Thyroid gland (tissue), 4 donors: ENCODE measurements around the gene ITGAD. TPM values are rescaled to one million over a fixed set of nuclear protein-coding genes. Genes with fewer than 3 reads are reported as not detected.

Source experiments
- DNase-seq, 2 donors: peaks; one replicate each; pipeline ENCODE4 v3.0.0-alpha.2; 2019
- H3K27ac ChIP-seq, 3 donors: fragments of 200-600 bp; sonication (generic); 1 replicate in 2 of 3; 2 replicates in 1 of 3; pipeline ENCODE4 v1.5.1; 2016 to 2019; ENCODE audit warnings: mild to moderate bottlenecking in 1 of 3, moderate library complexity in 1 of 3
- H3K27me3 ChIP-seq: fragments of 200-600 bp; sonication (generic); one replicate; pipeline ENCODE4 v1.5.1; 2019
- H3K36me3 ChIP-seq, 2 donors: fragments of 200-600 bp; sonication (generic); one replicate each; pipeline ENCODE4 v1.5.1; 2016 to 2019
- H3K4me1 ChIP-seq, 2 donors: fragments of 200-600 bp; sonication (generic); one replicate each; pipeline ENCODE4 v1.5.1; 2017 to 2019
- H3K4me3 ChIP-seq, 3 donors: fragments of 200-600 bp; sonication (generic); replicated peaks in 1 of 3; 1 replicate in 2 of 3; 2 replicates in 1 of 3; pipeline ENCODE4 v1.5.1; 2016; ENCODE audit warnings: mild to moderate bottlenecking in 1 of 3
- H3K9me3 ChIP-seq: fragments of 200-600 bp; sonication (generic); one replicate; pipeline ENCODE4 v1.5.1; 2017
- CTCF ChIP-seq, 6 experiments: fragments of 200-600 bp in 3 of 6; fragments of 450-650 bp in 3 of 6; sonication (generic) in 3 of 6; IDR thresholded peaks; one replicate each; pipeline ENCODE4 v1.5.1; 2016 to 2019; ENCODE audit warnings: antibody characterized with exemption in 6 of 6, mild to moderate bottlenecking in 2 of 6, inconsistent platforms in 1 of 6, moderate library complexity in 1 of 6
- POLR2A ChIP-seq, 2 donors: fragments of 450-650 bp; IDR thresholded peaks; one replicate each; pipeline ENCODE4 v1.6.1; 2017; ENCODE audit warnings: antibody characterized with exemption in 2 of 2, mild to moderate bottlenecking in 2 of 2, moderate library complexity in 1 of 2
- WGBS, 2 donors: methylation state at CpG; one replicate each; pipeline ENCODE4 v1.1.5; 2017; 5-methylcytosine and 5-hydroxymethylcytosine counted together
- intact Hi-C: fragments of 100-400 bp; cut with DNase I; formaldehyde crosslinking; loops from one replicate; pipeline ENCODE4 v1.15.1; 2023
- total RNA-seq, 4 donors: library from RNA; depleted of rRNA; stranded (reverse); fragments of >200 nt; gene quantifications; one replicate each; pipeline ENCODE4 v1.2.3, GENCODE V29; 2016

ITGAD gene
- total RNA-seq, 4 donors from 2014 or later = not detected

DNA sequence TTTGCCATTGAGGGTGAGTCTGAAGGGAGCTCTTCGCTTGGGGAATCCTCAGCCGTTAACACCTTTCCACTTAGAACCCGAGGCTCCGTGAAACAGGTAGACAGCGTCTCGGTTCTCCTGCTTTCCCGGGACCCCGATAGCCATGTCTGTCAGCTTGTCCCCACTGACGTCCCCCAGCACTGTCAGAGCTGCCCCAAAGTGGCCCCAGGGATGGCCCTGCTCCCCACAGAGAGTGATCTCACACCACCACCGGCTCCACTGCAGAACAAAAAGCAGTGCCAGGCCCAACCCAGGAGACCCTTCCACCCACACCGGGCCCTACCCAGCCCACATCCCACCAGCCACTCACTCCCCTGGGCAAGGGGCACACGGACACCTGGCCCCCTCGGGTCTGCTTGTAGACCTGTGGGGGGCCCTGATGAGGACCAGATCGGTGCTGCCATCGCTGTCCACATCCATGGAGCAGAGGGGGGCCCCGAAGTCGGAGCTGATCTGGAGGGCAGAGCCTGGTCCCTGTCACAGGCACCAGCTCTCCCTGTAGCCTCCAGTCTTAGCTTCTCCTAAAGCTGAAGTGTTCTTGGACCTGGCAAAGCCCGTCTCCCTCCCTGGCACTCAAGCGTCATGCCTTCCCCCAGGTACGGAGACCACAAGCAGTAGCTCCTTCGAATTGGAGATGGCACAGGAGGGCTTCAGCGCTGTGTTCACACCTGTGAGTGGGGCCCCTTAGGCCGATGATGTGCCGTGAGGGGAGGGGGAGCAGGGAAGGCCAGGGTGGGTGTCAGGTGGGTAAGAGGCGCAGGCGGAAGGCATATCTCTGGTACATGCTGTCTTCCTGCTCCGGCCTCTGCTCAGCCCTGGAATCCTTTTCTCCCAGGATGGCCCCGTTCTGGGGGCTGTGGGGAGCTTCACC is 31.7 kb upstream of the ITGAD start:
- WGBS, 2 donors = 73 to 76% methylated on average over 15 to 23 of the region's 28 CpGs
- TF ChIP-seq CTCF (IDR thresholded peaks at IDR 0.05) = no peak
- no peak for TF ChIP-seq POLR2A (IDR thresholded peaks at IDR 0.05)
- Histone ChIP-seq H3K4me3 (no peak overlapping the region), H3K27ac (no peak overlapping the region), H3K9me3 (no peaks in the 10 kb centered on the region), H3K27me3 (no peaks in the 10 kb centered on the region), H3K36me3 (no peaks in the 10 kb centered on the region), H3K4me1 (no peaks in the 10 kb centered on the region)
- intact Hi-C loops = no loop called here
- no peak for DNase-seq

- 81 to 82% methylated on average over 16 to 24 of the region's 26 CpGs for WGBS, 2 donors
- no peak for DNase-seq
- intact Hi-C loops = no loop called here
- TF ChIP-seq CTCF (IDR thresholded peaks at IDR 0.05) (no peak), POLR2A (IDR thresholded peaks at IDR 0.05) (no peak)
- Histone ChIP-seq H3K4me3 (no peak overlapping the region), H3K27me3 (no peaks in the 10 kb centered on the region), H3K36me3 (no peaks in the 10 kb centered on the region), H3K9me3 (no peaks in the 10 kb centered on the region), H3K4me1 (no peaks in the 10 kb centered on the region), H3K27ac (no peak overlapping the region)
Observed at GRCh38 chr16:31362476-31363405, 30.4 kb upstream of the ITGAD start.

DNA sequence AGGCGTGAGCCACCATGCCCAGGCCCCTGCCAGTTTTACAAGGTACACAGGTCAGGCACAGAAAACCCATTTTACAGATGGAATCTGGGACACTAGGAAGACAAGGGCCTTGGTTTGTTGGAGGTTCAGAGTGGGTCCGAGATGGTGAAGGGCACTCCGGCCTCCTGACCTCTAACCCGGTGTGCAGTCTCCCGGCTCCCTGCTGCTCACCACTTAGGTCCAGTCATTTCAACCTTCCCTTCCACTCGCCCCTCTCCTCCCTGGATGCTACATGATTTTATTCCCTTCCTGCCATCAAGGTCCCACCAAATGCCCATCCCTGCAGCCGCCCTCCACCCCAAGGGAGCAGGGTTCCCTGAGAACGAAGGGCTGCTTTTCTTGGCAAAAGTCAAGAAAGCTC is 29.4 kb upstream of the ITGAD start:
- no peak overlapping the region for H3K4me3 ChIP-seq
- DNase-seq = no peak
- no peaks in the 10 kb centered on the region for H3K27me3 ChIP-seq
- H3K4me1 ChIP-seq = no peaks in the 10 kb centered on the region
- H3K36me3 ChIP-seq = no peaks in the 10 kb centered on the region
- intact Hi-C loops = no loop called here
- H3K27ac ChIP-seq = no peak overlapping the region
- WGBS, 2 donors = 89 to 90% methylated on average over 8 of the region's 8 CpGs
- H3K9me3 ChIP-seq = no peaks in the 10 kb centered on the region
- TF ChIP-seq CTCF (IDR thresholded peaks at IDR 0.05) = no peak
- no peak for TF ChIP-seq POLR2A (IDR thresholded peaks at IDR 0.05)

- H3K4me3 ChIP-seq = no peak overlapping the region
- no peaks in the 10 kb centered on the region for H3K4me1 ChIP-seq
- WGBS, 2 donors = 79% methylated on average over 6 of the region's 6 CpGs
- no peak overlapping the region for H3K27ac ChIP-seq
- H3K27me3 ChIP-seq = no peaks in the 10 kb centered on the region
- H3K36me3 ChIP-seq = no peaks in the 10 kb centered on the region
- no peaks in the 10 kb centered on the region for H3K9me3 ChIP-seq
- intact Hi-C loops = no loop called here
- TF ChIP-seq CTCF (IDR thresholded peaks at IDR 0.05) (no peak), POLR2A (IDR thresholded peaks at IDR 0.05) (no peak)
- DNase-seq = no peak
Observed at GRCh38 chr16:31364421-31364820, 28.7 kb upstream of the ITGAD start.
